Aorta (tissue), 5 donors: ENCODE data around the gene WWOX. TPM values are rescaled to one million over a fixed set of nuclear protein-coding genes. Genes with fewer than 3 reads are reported as not detected.

Experiments
- ATAC-seq: fragments of 200-7000 bp; cut with Tn5 transposase; one replicate; pipeline ENCODE4 v1.9.1; 2022; ENCODE audit warnings: moderate library complexity; ENCODE audit not compliant: low FRiP score
- DNase-seq, 2 donors: peaks; one replicate each; pipeline ENCODE4 v3.0.0-alpha.2; 2020
- H3K27ac ChIP-seq, 2 donors: one replicate each; pipeline ENCODE4 v1.5.1; 2013; ENCODE audit warnings: low read length in 2 of 2, mild to moderate bottlenecking in 2 of 2, moderate library complexity in 2 of 2, control low read depth in 1 of 2, inconsistent platforms in 1 of 2, low read depth in 1 of 2
- H3K27me3 ChIP-seq, 2 donors: one replicate each; pipeline ENCODE4 v1.6.1; 2013; ENCODE audit warnings: control low read depth in 1 of 2, low read length in 1 of 2, mild to moderate bottlenecking in 1 of 2, moderate library complexity in 1 of 2; ENCODE audit not compliant: insufficient read depth in 2 of 2, control insufficient read depth in 1 of 2
- H3K36me3 ChIP-seq, 2 donors: one replicate each; pipeline ENCODE4 v1.6.1; 2013; ENCODE audit warnings: control low read depth in 1 of 2, low read length in 1 of 2, mild to moderate bottlenecking in 1 of 2; ENCODE audit not compliant: insufficient read depth in 2 of 2, control insufficient read depth in 1 of 2
- H3K4me1 ChIP-seq, 2 donors: one replicate each; pipeline ENCODE4 v1.6.1; 2013; ENCODE audit warnings: low read length in 2 of 2, control low read depth in 1 of 2, mild to moderate bottlenecking in 1 of 2, moderate library complexity in 1 of 2; ENCODE audit not compliant: insufficient read depth in 2 of 2, control insufficient read depth in 1 of 2
- H3K4me3 ChIP-seq, 2 donors: one replicate each; pipeline ENCODE4 v1.5.1; 2013; ENCODE audit warnings: low read length in 2 of 2, control low read depth in 1 of 2, mild to moderate bottlenecking in 1 of 2
- H3K9me3 ChIP-seq: one replicate; pipeline ENCODE4 v1.6.1; 2013; ENCODE audit warnings: mild to moderate bottlenecking, low read length; ENCODE audit not compliant: control insufficient read depth
- WGBS, 2 donors: extraction: QIAGEN DNeasy Blood & Tissue Kit; methylation state at CpG; one replicate each; pipeline ENCODE4 v1.1.7; 2013; 5-methylcytosine and 5-hydroxymethylcytosine counted together
- intact Hi-C, 2 donors: fragments of 100-400 bp; cut with DNase I; formaldehyde crosslinking; loops; one replicate each; pipeline versions ENCODE4 v1.14.2 to v1.15.0; 2022
- polyA plus RNA-seq, 2 donors: library from polyadenylated mRNA; stranded (reverse); fragments of 200-250 nt; gene quantifications; one replicate each; pipeline ENCODE4 v1.2.3, GENCODE V29; 2013
- total RNA-seq, 2 donors: library from RNA; stranded (reverse); fragmentation: NEBNext Ultra II Directional; extraction: Animal tissue kit (Norgen Biotek cat#: 25700); gene quantifications; one replicate each; pipeline ENCODE4 v1.2.1, GENCODE V29; 2021
- donor health status: healthy with polysubstance abuse.
- donor health status: Bipolar disorder and iron deficiency.
- donor health status: DM: no; HTN: no; CAD: no.
- donor health status: DM: no; HTN: no; CAD: no.
- donor health status: DM: yes; HTN: yes; CAD: no.

The WWOX gene
- total and polyA plus RNA-seq, 4 donors = 11.2 to 30.9 (median 14.6) TPM

DNA sequence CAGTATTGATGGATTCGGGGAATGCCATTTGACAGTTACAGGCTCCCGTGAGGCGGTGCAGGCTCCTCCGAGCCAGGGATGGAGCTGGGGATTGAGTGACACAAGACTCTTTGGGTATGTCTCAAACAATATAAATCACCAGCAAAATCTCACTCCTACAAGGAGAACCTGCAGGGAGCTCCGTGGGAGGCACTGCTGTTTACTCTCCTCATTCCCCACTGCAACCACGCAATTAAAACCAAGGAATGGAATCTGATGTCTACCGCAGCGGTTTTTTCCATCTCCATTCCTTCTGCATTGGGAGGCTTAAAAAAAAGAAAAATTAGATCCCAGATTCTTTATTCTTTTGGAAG is 157.9 kb downstream of the WWOX start:
- Histone ChIP-seq H3K9me3 (no peaks in the 10 kb centered on the region), H3K4me1 (no peaks in the 10 kb centered on the region), H3K4me3 (no peak overlapping the region), H3K27ac (no peak overlapping the region), H3K36me3 (no peaks in the 10 kb centered on the region), H3K27me3 (no peaks in the 10 kb centered on the region)
- ATAC-seq = no peak
- intact Hi-C loops = no loop called here
- WGBS, 2 donors = 93 to 95% methylated on average over 8 of the region's 8 CpGs
- no peak for DNase-seq

- Histone ChIP-seq H3K27ac (no peak overlapping the region), H3K27me3 (no peaks in the 10 kb centered on the region), H3K4me3 (no peak overlapping the region), H3K36me3 (no peaks in the 10 kb centered on the region), H3K9me3 (no peaks in the 10 kb centered on the region), H3K4me1 (no peaks in the 10 kb centered on the region)
- intact Hi-C loops = no loop called here
- ATAC-seq (no peak), DNase-seq (no peak)
- WGBS, 2 donors = 16% methylated on average over 9 of the region's 9 CpGs
Observed at GRCh38 chr16:78258375-78259065, 159.1 kb downstream of the WWOX start.

DNA sequence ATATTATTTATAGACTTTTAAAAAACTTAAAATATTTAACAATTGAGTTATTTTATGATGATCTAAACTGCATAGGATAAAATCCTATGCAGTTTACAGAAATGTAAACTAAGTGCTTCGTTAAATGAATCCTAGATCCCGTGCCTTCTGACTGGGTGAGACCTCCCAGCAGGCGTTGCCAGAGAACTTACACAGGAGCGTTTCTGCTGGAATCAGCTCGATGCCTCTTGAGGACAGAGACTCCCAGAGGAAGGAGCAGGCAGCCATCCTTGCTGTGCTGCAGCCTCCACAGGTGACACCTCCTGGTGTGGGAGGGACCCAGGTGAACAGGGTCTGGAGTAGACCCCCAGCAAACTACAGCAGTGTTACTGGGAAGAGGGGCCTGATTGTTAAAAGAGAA is 160.4 kb downstream of the WWOX start:
- no peak for ATAC-seq
- Histone ChIP-seq H3K9me3 (peaks cover 3% of the 10 kb centered on the region), H3K27ac (no peak overlapping the region), H3K27me3 (no peaks in the 10 kb centered on the region), H3K36me3 (no peaks in the 10 kb centered on the region), H3K4me1 (no peaks in the 10 kb centered on the region), H3K4me3 (no peak overlapping the region)
- WGBS, 2 donors = 82 to 94% methylated on average over 5 of the region's 5 CpGs
- intact Hi-C loops = no loop called here
- no peak for DNase-seq

DNA sequence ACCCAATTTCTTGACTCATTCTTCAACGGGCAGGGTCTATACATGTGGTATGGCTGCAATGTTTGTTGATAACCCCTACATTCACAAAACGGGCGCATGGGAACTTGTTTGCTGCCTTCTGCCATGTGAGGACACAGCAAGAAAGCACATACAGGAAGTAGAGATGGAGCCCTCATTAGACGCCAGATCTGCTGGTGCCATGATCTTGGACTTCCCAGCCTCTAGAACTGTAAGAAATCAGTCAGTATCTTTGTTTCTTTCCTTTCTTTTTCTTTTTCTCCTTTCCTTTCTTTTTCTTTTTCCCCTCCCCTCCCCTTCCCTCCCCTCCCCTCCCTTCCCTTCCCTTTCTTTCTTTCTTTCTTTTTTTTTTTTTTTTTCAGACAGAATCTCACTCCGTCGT is 165.2 kb downstream of the WWOX start:
- intact Hi-C loops = no loop called here
- 95 to 98% methylated on average over 4 to 6 of the region's 6 CpGs for WGBS, 2 donors
- ATAC-seq (no peak), DNase-seq (no peak)
- H3K27ac ChIP-seq = no peak overlapping the region
- H3K36me3 ChIP-seq = no peaks in the 10 kb centered on the region
- no peak overlapping the region for H3K4me3 ChIP-seq
- no peaks in the 10 kb centered on the region for H3K27me3 ChIP-seq
- no peaks in the 10 kb centered on the region for H3K4me1 ChIP-seq
- H3K9me3 ChIP-seq = peaks cover 3% of the 10 kb centered on the region

DNA sequence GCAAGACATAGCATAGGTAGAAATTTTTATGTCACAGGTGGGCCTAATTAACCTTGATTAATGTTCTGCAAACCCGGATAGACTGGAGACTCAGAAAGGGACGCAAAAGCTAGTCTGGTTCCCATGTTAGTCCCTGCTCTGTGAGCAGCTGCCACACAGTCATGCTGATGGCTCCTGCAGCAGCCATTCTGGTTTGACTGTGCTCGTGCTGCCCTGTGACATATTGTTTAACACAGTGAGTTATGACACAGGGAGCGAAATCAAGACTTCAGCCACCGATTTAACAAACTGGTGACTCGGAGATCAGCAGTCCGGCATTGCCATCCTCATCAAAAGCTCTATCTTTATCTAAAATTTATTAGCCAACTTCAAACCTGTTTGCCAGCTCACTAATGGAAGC is 169.8 kb downstream of the WWOX start:
- H3K4me3 ChIP-seq = no peak overlapping the region
- no peak overlapping the region for H3K27ac ChIP-seq
- H3K36me3 ChIP-seq = no peaks in the 10 kb centered on the region
- ATAC-seq = no peak
- no peaks in the 10 kb centered on the region for H3K4me1 ChIP-seq
- H3K27me3 ChIP-seq = no peaks in the 10 kb centered on the region
- WGBS, 2 donors = 80 to 85% methylated on average over 7 of the region's 7 CpGs
- intact Hi-C loops = no loop called here
- no peak for DNase-seq
- H3K9me3 ChIP-seq = peaks cover 3% of the 10 kb centered on the region

DNA sequence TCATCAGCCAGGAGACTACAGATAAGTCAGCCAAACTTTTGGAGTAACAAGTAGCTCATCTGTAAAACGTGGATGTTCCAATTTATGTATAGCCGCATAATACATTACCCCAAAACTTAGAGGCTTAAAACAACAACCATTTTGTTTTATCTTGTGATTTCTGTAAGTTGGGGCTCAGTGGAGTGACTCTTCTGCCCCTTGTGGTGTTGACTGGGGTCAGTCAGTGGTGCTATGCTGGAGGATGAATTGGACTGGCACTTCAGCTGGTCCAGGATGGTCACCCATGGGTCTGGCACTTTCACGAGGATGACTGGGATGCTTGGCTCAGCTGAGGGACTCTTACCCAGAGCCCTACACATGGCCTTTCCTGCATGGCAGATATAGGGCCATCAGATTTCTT is 172.5 kb downstream of the WWOX start:
- intact Hi-C loops = loop anchor here in 1 of 2 donors (5.0 kb wide), 1 partner anchor 95 kb away; no protein-coding TSS in a partner anchor
- no peaks in the 10 kb centered on the region for H3K27me3 ChIP-seq
- no peak overlapping the region for H3K27ac ChIP-seq
- 96% methylated on average over 3 of the region's 3 CpGs for WGBS, 2 donors
- no peaks in the 10 kb centered on the region for H3K4me1 ChIP-seq
- no peaks in the 10 kb centered on the region for H3K36me3 ChIP-seq
- DNase-seq (no peak), ATAC-seq (no peak)
- no peak overlapping the region for H3K4me3 ChIP-seq
- no peaks in the 10 kb centered on the region for H3K9me3 ChIP-seq

GRCh38 chr16:78274771-78275170 is 175.3 kb downstream of the WWOX start:
- WGBS, 2 donors = 81 to 89% methylated on average over 4 of the region's 4 CpGs
- DNase-seq (no peak), ATAC-seq (no peak)
- Histone ChIP-seq H3K27me3 (no peaks in the 10 kb centered on the region), H3K4me1 (no peaks in the 10 kb centered on the region), H3K4me3 (no peak overlapping the region), H3K27ac (no peak overlapping the region), H3K9me3 (no peaks in the 10 kb centered on the region), H3K36me3 (no peaks in the 10 kb centered on the region)
- intact Hi-C loops = loop anchor here in 1 of 2 donors (5.0 kb wide), 1 partner anchor 93 kb away; no protein-coding TSS in a partner anchor

DNA sequence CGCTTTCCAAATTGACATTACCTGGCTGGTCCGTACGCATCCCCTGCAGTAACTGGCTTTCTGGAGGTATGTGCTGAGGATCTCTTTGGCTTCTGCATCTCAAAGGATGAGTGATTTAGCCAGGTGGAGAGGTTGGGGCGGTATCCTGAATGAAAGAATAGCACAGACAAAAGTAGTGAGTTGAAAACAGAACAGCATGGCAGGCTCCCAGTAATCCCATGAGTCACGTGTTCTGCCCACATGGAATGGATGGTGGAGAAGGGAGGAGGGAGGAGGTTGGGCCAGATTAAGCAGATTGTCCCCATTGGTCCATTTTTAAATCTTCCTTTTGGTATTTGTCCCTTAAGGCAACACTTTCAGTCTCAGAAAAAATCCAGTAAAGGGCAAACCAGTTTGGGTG is 176.0 kb downstream of the WWOX start:
- ATAC-seq (no peak), DNase-seq (no peak)
- intact Hi-C loops = no loop called here
- 89% methylated on average over 5 of the region's 5 CpGs for WGBS, 2 donors
- no peaks in the 10 kb centered on the region for H3K36me3 ChIP-seq
- H3K27ac ChIP-seq = no peak overlapping the region
- no peaks in the 10 kb centered on the region for H3K4me1 ChIP-seq
- H3K27me3 ChIP-seq = no peaks in the 10 kb centered on the region
- H3K4me3 ChIP-seq = no peak overlapping the region
- no peaks in the 10 kb centered on the region for H3K9me3 ChIP-seq

GRCh38 chr16:78277321-78278055 is 178.0 kb downstream of the WWOX start:
- no peak for DNase-seq

More at GRCh38 chr16:78277321-78278055, 178.0 kb downstream of the WWOX start:
- WGBS, 2 donors = 20 to 35% methylated on average over 12 of the region's 12 CpGs
- Histone ChIP-seq H3K27me3 (no peaks in the 10 kb centered on the region), H3K36me3 (no peaks in the 10 kb centered on the region), H3K9me3 (no peaks in the 10 kb centered on the region), H3K4me1 (no peaks in the 10 kb centered on the region), H3K27ac (no peak overlapping the region), H3K4me3 (no peak overlapping the region)
- intact Hi-C loops = no loop called here
- no peak for ATAC-seq
